GM23338 (cell line): Measurements from ENCODE around the gene SMG6. TPM values are rescaled to one million over a fixed set of nuclear protein-coding genes. Genes with fewer than 3 reads are reported as not detected.

Source experiments
- ATAC-seq: fragments of 200-7000 bp; cut with Tn5 transposase; 3 replicates; pipeline ENCODE4 v1.9.1; 2020
- DNase-seq: peaks from one replicate; pipeline ENCODE4 v3.0.0-alpha.2; 2015; ENCODE audit warnings: low spot score
- H2AFZ ChIP-seq: fragments of 200-600 bp; sonication (generic); 2 replicates; pipeline ENCODE4 v1.8.0; 2016; ENCODE audit warnings: antibody characterized with exemption, mild to moderate bottlenecking, moderate library complexity
- H3F3A ChIP-seq: fragments of 200-600 bp; sonication (generic); replicated peaks from 2 replicates; pipeline ENCODE4 v1.8.0; 2017; ENCODE audit warnings: antibody characterized with exemption, mixed run types, low read depth
- H3K27ac ChIP-seq: fragments of 200-600 bp; sonication (generic); 2 replicates; pipeline ENCODE4 v1.6.1; 2016; ENCODE audit warnings: low read depth
- H3K27me3 ChIP-seq: fragments of 200-600 bp; sonication (generic); 2 replicates; pipeline ENCODE4 v1.8.0; 2016; ENCODE audit warnings: mild to moderate bottlenecking, mixed run types, moderate library complexity; ENCODE audit not compliant: insufficient read depth
- H3K36me3 ChIP-seq: fragments of 200-600 bp; sonication (generic); 2 replicates; pipeline ENCODE4 v1.8.0; 2016; ENCODE audit warnings: mild to moderate bottlenecking; ENCODE audit not compliant: insufficient read depth
- H3K4me1 ChIP-seq: fragments of 200-600 bp; sonication (generic); 2 replicates; pipeline ENCODE4 v1.8.0; 2016; ENCODE audit warnings: mild to moderate bottlenecking, moderate library complexity; ENCODE audit not compliant: insufficient read depth
- H3K4me2 ChIP-seq: fragments of 200-600 bp; sonication (generic); 2 replicates; pipeline ENCODE4 v1.7.1; 2017; ENCODE audit warnings: mixed run types
- H3K4me3 ChIP-seq: fragments of 200-600 bp; sonication (generic); 2 replicates; pipeline ENCODE4 v1.6.1; 2016; ENCODE audit warnings: mixed run types
- H3K79me2 ChIP-seq: fragments of 200-600 bp; sonication (generic); replicated peaks from 2 replicates; pipeline ENCODE4 v1.8.0; 2017; ENCODE audit warnings: mild to moderate bottlenecking; ENCODE audit not compliant: insufficient read depth
- H3K9me2 ChIP-seq: fragments of 200-600 bp; sonication (generic); 2 replicates; pipeline ENCODE4 v1.8.0; 2017; ENCODE audit not compliant: insufficient read depth
- H4K20me1 ChIP-seq: fragments of 200-600 bp; sonication (generic); replicated peaks from 2 replicates; pipeline ENCODE4 v1.8.0; 2017; ENCODE audit warnings: mild to moderate bottlenecking; ENCODE audit not compliant: insufficient read depth
- H3K27ac Mint-ChIP-seq: 2 replicates; pipeline ENCODE4 v1.8.0; 2020; ENCODE audit warnings: inconsistent platforms, mild to moderate bottlenecking, moderate library complexity, mixed read lengths
- H3K27me3 Mint-ChIP-seq: 3 replicates; pipeline ENCODE4 v1.8.0; 2022; ENCODE audit warnings: low read depth, mild to moderate bottlenecking, moderate library complexity, mixed read lengths, inconsistent platforms; ENCODE audit not compliant: insufficient read depth, poor library complexity
- H3K36me3 Mint-ChIP-seq: 3 replicates; pipeline ENCODE4 v1.8.0; 2021; ENCODE audit warnings: low read depth, mild to moderate bottlenecking, inconsistent platforms, moderate library complexity, mixed read lengths
- H3K4me1 Mint-ChIP-seq: 3 replicates; pipeline ENCODE4 v1.8.0; 2020; ENCODE audit warnings: mild to moderate bottlenecking, inconsistent platforms, mixed read lengths
- H3K4me3 Mint-ChIP-seq: 3 replicates; pipeline ENCODE4 v1.8.0; 2021; ENCODE audit warnings: moderate library complexity, mild to moderate bottlenecking, inconsistent platforms, mixed read lengths
- H3K9me3 Mint-ChIP-seq: 3 replicates; pipeline ENCODE4 v1.8.0; 2020; ENCODE audit warnings: moderate library complexity, mild to moderate bottlenecking, inconsistent platforms, mixed read lengths
- CTCF ChIP-seq, 2 experiments: fragments of 200-600 bp in 1 of 2; sonication (generic) in 1 of 2; conservative IDR thresholded peaks; 2 replicates each; pipeline versions ENCODE4 v1.5.1 to v1.6.1; 2016 to 2017; ENCODE audit warnings: antibody characterized with exemption in 2 of 2, low read depth in 2 of 2, mild to moderate bottlenecking in 2 of 2, moderate library complexity in 1 of 2
- ETS1 ChIP-seq: IDR thresholded peaks from 2 replicates; pipeline ENCODE4 v1.6.1; 2016; ENCODE audit warnings: antibody characterized with exemption
- ZNF331 ChIP-seq: fragments of 250-450 bp; sonication (Bioruptor Pico); IDR thresholded peaks from 2 replicates; pipeline ENCODE4 v1.5.0; 2020; ENCODE audit warnings: low read depth, mild to moderate bottlenecking, moderate library complexity
- polyA plus RNA-seq: library from polyadenylated mRNA; unstranded; fragments of >200 nt; fragmentation: Nextera tagmentation; extraction: Ambion mirVana; gene quantifications from 2 replicates; pipeline ENCODE4 v1.2.1, GENCODE V29; 2016
- total RNA-seq: library from RNA; depleted of rRNA; stranded (reverse); fragments of >200 nt; shearing (Covaris generic); gene quantifications from 2 replicates; pipeline ENCODE4 v1.2.3, GENCODE V29; 2014
- TF ChIP-seq, protein P1 (sequence below): fragments of 250-450 bp; sonication (Bioruptor Pico); IDR thresholded peaks from 2 replicates; pipeline ENCODE4 v1.5.0; 2020; ENCODE audit warnings: mild to moderate bottlenecking, moderate library complexity

The SMG6 gene
- total and polyA plus RNA-seq, 2 experiments from 2014 or later, result 10.4 to 43.1 TPM

- TF ChIP-seq, protein P1, sequence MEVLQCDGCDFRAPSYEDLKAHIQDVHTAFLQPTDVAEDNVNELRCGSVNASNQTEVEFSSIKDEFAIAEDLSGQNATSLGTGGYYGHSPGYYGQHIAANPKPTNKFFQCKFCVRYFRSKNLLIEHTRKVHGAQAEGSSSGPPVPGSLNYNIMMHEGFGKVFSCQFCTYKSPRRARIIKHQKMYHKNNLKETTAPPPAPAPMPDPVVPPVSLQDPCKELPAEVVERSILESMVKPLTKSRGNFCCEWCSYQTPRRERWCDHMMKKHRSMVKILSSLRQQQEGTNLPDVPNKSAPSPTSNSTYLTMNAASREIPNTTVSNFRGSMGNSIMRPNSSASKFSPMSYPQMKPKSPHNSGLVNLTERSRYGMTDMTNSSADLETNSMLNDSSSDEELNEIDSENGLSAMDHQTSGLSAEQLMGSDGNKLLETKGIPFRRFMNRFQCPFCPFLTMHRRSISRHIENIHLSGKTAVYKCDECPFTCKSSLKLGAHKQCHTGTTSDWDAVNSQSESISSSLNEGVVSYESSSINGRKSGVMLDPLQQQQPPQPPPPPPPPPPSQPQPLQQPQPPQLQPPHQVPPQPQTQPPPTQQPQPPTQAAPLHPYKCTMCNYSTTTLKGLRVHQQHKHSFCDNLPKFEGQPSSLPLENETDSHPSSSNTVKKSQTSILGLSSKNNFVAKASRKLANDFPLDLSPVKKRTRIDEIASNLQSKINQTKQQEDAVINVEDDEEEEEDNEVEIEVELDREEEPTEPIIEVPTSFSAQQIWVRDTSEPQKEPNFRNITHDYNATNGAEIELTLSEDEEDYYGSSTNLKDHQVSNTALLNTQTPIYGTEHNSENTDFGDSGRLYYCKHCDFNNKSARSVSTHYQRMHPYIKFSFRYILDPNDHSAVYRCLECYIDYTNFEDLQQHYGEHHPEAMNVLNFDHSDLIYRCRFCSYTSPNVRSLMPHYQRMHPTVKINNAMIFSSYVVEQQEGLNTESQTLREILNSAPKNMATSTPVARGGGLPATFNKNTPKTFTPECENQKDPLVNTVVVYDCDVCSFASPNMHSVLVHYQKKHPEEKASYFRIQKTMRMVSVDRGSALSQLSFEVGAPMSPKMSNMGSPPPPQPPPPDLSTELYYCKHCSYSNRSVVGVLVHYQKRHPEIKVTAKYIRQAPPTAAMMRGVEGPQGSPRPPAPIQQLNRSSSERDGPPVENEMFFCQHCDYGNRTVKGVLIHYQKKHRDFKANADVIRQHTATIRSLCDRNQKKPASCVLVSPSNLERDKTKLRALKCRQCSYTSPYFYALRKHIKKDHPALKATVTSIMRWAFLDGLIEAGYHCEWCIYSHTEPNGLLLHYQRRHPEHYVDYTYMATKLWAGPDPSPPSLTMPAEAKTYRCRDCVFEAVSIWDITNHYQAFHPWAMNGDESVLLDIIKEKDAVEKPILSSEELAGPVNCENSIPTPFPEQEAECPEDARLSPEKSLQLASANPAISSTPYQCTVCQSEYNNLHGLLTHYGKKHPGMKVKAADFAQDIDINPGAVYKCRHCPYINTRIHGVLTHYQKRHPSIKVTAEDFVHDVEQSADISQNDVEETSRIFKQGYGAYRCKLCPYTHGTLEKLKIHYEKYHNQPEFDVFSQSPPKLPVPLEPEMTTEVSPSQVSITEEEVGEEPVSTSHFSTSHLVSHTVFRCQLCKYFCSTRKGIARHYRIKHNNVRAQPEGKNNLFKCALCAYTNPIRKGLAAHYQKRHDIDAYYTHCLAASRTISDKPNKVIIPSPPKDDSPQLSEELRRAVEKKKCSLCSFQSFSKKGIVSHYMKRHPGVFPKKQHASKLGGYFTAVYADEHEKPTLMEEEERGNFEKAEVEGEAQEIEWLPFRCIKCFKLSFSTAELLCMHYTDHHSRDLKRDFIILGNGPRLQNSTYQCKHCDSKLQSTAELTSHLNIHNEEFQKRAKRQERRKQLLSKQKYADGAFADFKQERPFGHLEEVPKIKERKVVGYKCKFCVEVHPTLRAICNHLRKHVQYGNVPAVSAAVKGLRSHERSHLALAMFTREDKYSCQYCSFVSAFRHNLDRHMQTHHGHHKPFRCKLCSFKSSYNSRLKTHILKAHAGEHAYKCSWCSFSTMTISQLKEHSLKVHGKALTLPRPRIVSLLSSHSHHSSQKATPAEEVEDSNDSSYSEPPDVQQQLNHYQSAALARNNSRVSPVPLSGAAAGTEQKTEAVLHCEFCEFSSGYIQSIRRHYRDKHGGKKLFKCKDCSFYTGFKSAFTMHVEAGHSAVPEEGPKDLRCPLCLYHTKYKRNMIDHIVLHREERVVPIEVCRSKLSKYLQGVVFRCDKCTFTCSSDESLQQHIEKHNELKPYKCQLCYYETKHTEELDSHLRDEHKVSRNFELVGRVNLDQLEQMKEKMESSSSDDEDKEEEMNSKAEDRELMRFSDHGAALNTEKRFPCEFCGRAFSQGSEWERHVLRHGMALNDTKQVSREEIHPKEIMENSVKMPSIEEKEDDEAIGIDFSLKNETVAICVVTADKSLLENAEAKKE (CRISPR knock-in tag), result no peak
- TF ChIP-seq ETS1, result no peak
Observed at GRCh38 chr17:2283302-2283701, 20.3 kb downstream of the SMG6 start (continued).

GRCh38 chr17:2282297-2282873 lies 21.2 kb downstream of the SMG6 start:
- ATAC-seq, result peak; percentile 71
- H3K36me3 ChIP-seq, result peaks cover 21% of the 10 kb centered on the region

More at GRCh38 chr17:2282297-2282873, 21.2 kb downstream of the SMG6 start:
- Histone ChIP-seq H3K4me3 (no peak overlapping the region), H3K4me1 (no peaks in the 10 kb centered on the region), H4K20me1 (peaks cover 9% of the 10 kb centered on the region; the same call in 1 of the 2 replicates), H3K4me2 (no peak overlapping the region), H3K27ac (no peak overlapping the region), H3K9me2 (no peaks in the 10 kb centered on the region), H3K27me3 (no peaks in the 10 kb centered on the region), H2AFZ (no peak overlapping the region), H3F3A (peaks cover 16% of the 10 kb centered on the region; the same call in 1 of the 2 replicates), H3K79me2 (no peaks in the 10 kb centered on the region)
- TF ChIP-seq CTCF (conservative IDR thresholded peaks at IDR 0.05; ENCODE audit: low read depth in 2 of 2) (peak; percentile 40 to 69), ZNF331 (no peak)
- no peaks in the 10 kb centered on the region for H3K4me1 Mint-ChIP-seq
- H3K4me3 Mint-ChIP-seq, result no peak overlapping the region
- H3K9me3 Mint-ChIP-seq, result no peaks in the 10 kb centered on the region
- H3K27ac Mint-ChIP-seq, result peak overlapping the region; percentile 18
- H3K27me3 Mint-ChIP-seq, result peaks cover 3% of the 10 kb centered on the region
- H3K36me3 Mint-ChIP-seq, result peaks cover 46% of the 10 kb centered on the region
- peak; percentile 84 for DNase-seq
